Panc1 (cell line): ENCODE results near the gene ZMYM3. TPM values are rescaled to one million over a fixed set of nuclear protein-coding genes. Genes with fewer than 3 reads are reported as not detected.

Experiments
- ATAC-seq: fragments of 200-7000 bp; cut with Tn5 transposase; 2 replicates; pipeline ENCODE4 v1.9.1; 2020; ENCODE audit warnings: mild to moderate bottlenecking, moderate library complexity
- BruUV-seq: library from RNA; stranded (reverse); fragments of 400-500 nt; replicated peaks from 2 replicates; lab custom pipeline; 2021; lab: Mats Ljungman, UMichigan
- CTCF ChIA-PET: fragments of 300-600 bp; sonication (Branson Sonifier 250); formaldehyde crosslinking; loops from one replicate; lab custom pipeline; 2022; ENCODE audit warnings: antibody characterized with exemption; lab: Charles Lee
- POLR2A ChIA-PET: fragments of 300-600 bp; sonication (Branson Sonifier 250); formaldehyde crosslinking; loops from one replicate; lab custom pipeline; 2022; ENCODE audit warnings: antibody characterized with exemption; lab: Charles Lee
- DNase-seq: peaks from one replicate; pipeline ENCODE4 v3.0.0-alpha.2; 2010; ENCODE audit warnings: low read depth, low spot score
- H3K27ac ChIP-seq: 2 replicates; pipeline ENCODE4 v1.5.1; 2011; ENCODE audit warnings: mild to moderate bottlenecking, low read length, inconsistent platforms
- H3K27me3 ChIP-seq: fragments of 200-500 bp; sonication (Bioruptor generic); 2 replicates; pipeline ENCODE4 v1.6.0; 2014; ENCODE audit warnings: low read length, inconsistent platforms; ENCODE audit not compliant: control insufficient read depth, insufficient read depth
- H3K36me3 ChIP-seq: fragments of 200-500 bp; sonication (Bioruptor generic); 2 replicates; pipeline ENCODE4 v1.5.1; 2014; ENCODE audit warnings: inconsistent platforms, mild to moderate bottlenecking, low read length, moderate library complexity; ENCODE audit not compliant: control insufficient read depth, insufficient read depth
- H3K4me1 ChIP-seq: 2 replicates; pipeline ENCODE4 v1.5.1; 2011; ENCODE audit warnings: inconsistent platforms, mild to moderate bottlenecking, low read length, moderate library complexity; ENCODE audit not compliant: control insufficient read depth, insufficient read depth
- H3K4me3 ChIP-seq, 2 experiments: 2 replicates each; pipeline ENCODE4 v1.5.1; 2011 to 2012; ENCODE audit warnings: low read depth in 2 of 2, low read length in 2 of 2, mild to moderate bottlenecking in 2 of 2, inconsistent platforms in 1 of 2, moderate library complexity in 1 of 2
- H3K9me3 ChIP-seq: fragments of 200-500 bp; sonication (Bioruptor generic); 2 replicates; pipeline ENCODE4 v1.5.1; 2014; ENCODE audit warnings: low read depth, mild to moderate bottlenecking, inconsistent platforms, low read length, moderate library complexity; ENCODE audit not compliant: control insufficient read depth, insufficient read depth
- POLR2AphosphoS5 ChIP-seq: IDR thresholded peaks from 2 replicates; pipeline ENCODE4 v1.6.1; 2012; ENCODE audit warnings: mild to moderate bottlenecking, low read depth, low read length, moderate library complexity
- SIN3A ChIP-seq: IDR thresholded peaks from 2 replicates; pipeline ENCODE4 v1.6.1; 2012; ENCODE audit warnings: low read depth, mild to moderate bottlenecking, low read length, moderate library complexity, borderline replicate concordance; ENCODE audit not compliant: insufficient read depth
- TCF7L2 ChIP-seq: IDR thresholded peaks from 2 replicates; pipeline ENCODE4 v1.6.1; 2011; ENCODE audit warnings: mild to moderate bottlenecking, low read depth, low read length, inconsistent platforms
- in situ Hi-C: cut with HindIII; loops from 2 replicates; pipeline ENCODE4 v1.10.0; 2016; ENCODE audit warnings: low sequenced_read_pairs, low pct_unique_long_range_greater_than_20kb
- intact Hi-C: fragments of 100-400 bp; cut with micrococcal nuclease; formaldehyde crosslinking; loops from one replicate; pipeline ENCODE4 v1.10.0; 2022; ENCODE audit not compliant: unreplicated experiment
- total RNA-seq: library from RNA; stranded (reverse); gene quantifications from one replicate; pipeline ENCODE4 v1.2.1, GENCODE V29; 2021; ENCODE audit not compliant: unreplicated experiment
- TF ChIP-seq, protein P1 (sequence below), 2 experiments: IDR thresholded peaks; 2 replicates each; pipeline ENCODE4 v1.6.1; 2011 to 2012; ENCODE audit warnings: low read depth in 2 of 2, control low read depth in 1 of 2, low read length in 1 of 2, mild to moderate bottlenecking in 1 of 2, moderate library complexity in 1 of 2; ENCODE audit not compliant: insufficient read depth in 1 of 2
- TF ChIP-seq, protein P2 (sequence below): fragments of 450-650 bp; IDR thresholded peaks from 2 replicates; pipeline ENCODE4 v1.5.1; 2017; ENCODE audit warnings: mild to moderate bottlenecking

ZMYM3 gene
- total RNA-seq, 1 experiment from 2014 or later: 40.2 TPM

DNA sequence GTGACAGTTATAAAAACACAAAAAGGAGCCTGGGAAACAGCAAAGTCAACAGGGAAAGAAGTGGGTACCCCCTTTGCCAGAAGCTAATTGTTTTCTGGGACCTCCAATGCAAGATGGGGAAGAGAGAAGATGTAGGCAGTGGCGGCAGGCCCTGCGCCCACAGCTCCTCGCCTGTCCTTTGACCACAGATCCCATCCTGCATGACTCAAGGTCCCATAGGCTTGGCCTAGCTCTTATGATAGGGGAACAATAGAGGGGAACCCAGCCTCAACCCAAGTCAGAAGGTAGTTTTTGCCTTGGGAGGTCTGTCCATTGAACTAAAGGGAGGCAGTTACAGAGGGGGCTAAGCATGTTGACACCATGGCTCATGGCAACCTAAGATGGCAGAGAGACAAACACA, 14.2 kb downstream of the ZMYM3 start:
- Histone ChIP-seq H3K9me3 (no peaks in the 10 kb centered on the region), H3K4me1 (no peaks in the 10 kb centered on the region), H3K4me3 (no peak overlapping the region), H3K36me3 (no peaks in the 10 kb centered on the region; the same call in 1 of the 2 replicates), H3K27ac (no peak overlapping the region), H3K27me3 (no peaks in the 10 kb centered on the region)
- TSS peak; percentile 82 for BruUV-seq
- no peak for ATAC-seq
- ChIA-PET POLR2A (no interaction called here), CTCF (no interaction called here)
- intact Hi-C loops: no loop called here
- no peak for DNase-seq
- in situ Hi-C loops: no loop called here
- TF ChIP-seq POLR2AphosphoS5 (no peak), SIN3A (no peak), TCF7L2 (no peak)
- TF ChIP-seq, protein P1, sequence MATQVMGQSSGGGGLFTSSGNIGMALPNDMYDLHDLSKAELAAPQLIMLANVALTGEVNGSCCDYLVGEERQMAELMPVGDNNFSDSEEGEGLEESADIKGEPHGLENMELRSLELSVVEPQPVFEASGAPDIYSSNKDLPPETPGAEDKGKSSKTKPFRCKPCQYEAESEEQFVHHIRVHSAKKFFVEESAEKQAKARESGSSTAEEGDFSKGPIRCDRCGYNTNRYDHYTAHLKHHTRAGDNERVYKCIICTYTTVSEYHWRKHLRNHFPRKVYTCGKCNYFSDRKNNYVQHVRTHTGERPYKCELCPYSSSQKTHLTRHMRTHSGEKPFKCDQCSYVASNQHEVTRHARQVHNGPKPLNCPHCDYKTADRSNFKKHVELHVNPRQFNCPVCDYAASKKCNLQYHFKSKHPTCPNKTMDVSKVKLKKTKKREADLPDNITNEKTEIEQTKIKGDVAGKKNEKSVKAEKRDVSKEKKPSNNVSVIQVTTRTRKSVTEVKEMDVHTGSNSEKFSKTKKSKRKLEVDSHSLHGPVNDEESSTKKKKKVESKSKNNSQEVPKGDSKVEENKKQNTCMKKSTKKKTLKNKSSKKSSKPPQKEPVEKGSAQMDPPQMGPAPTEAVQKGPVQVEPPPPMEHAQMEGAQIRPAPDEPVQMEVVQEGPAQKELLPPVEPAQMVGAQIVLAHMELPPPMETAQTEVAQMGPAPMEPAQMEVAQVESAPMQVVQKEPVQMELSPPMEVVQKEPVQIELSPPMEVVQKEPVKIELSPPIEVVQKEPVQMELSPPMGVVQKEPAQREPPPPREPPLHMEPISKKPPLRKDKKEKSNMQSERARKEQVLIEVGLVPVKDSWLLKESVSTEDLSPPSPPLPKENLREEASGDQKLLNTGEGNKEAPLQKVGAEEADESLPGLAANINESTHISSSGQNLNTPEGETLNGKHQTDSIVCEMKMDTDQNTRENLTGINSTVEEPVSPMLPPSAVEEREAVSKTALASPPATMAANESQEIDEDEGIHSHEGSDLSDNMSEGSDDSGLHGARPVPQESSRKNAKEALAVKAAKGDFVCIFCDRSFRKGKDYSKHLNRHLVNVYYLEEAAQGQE (IDR thresholded peaks at IDR 0.05; ENCODE audit: insufficient read depth in 1 of 2, low read depth in 2 of 2, low read length in 1 of 2): no peak
- TF ChIP-seq, protein P2, sequence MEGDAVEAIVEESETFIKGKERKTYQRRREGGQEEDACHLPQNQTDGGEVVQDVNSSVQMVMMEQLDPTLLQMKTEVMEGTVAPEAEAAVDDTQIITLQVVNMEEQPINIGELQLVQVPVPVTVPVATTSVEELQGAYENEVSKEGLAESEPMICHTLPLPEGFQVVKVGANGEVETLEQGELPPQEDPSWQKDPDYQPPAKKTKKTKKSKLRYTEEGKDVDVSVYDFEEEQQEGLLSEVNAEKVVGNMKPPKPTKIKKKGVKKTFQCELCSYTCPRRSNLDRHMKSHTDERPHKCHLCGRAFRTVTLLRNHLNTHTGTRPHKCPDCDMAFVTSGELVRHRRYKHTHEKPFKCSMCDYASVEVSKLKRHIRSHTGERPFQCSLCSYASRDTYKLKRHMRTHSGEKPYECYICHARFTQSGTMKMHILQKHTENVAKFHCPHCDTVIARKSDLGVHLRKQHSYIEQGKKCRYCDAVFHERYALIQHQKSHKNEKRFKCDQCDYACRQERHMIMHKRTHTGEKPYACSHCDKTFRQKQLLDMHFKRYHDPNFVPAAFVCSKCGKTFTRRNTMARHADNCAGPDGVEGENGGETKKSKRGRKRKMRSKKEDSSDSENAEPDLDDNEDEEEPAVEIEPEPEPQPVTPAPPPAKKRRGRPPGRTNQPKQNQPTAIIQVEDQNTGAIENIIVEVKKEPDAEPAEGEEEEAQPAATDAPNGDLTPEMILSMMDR: no peak

DNA sequence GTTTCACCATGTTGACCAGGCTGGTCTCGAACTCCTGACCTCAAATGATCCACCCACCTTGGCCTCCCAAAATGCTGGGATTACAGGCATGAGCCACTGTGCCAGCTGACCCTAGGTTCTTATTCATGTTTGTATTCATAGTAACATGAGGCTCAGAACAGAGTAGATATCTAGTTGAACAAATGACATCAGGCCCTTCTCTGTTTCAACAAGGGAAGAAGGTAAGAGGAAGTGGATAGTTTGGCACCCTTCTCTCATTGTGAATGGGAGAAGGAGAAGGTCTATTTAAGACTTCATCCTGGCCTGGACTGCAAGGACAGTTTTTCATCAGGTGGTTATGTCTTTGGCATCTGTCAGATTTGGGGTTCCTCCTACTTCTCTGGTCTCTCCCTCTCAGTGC, 17.1 kb downstream of the ZMYM3 start:
- H3K4me1 ChIP-seq: no peaks in the 10 kb centered on the region
- ChIA-PET CTCF (no interaction called here), POLR2A (no interaction called here)
- no peak for ATAC-seq
- TF ChIP-seq TCF7L2: no peak
- TF ChIP-seq, protein P1 (IDR thresholded peaks at IDR 0.05; ENCODE audit: insufficient read depth in 1 of 2, low read depth in 2 of 2, low read length in 1 of 2): no peak
- TF ChIP-seq SIN3A: no peak
- TF ChIP-seq, protein P2: no peak
- TF ChIP-seq POLR2AphosphoS5: no peak
- H3K27me3 ChIP-seq: no peaks in the 10 kb centered on the region
- intact Hi-C loops: no loop called here
- no peak overlapping the region for H3K4me3 ChIP-seq
- no TSS peak for BruUV-seq
- no peaks in the 10 kb centered on the region for H3K9me3 ChIP-seq
- H3K36me3 ChIP-seq: no peaks in the 10 kb centered on the region
- DNase-seq: no peak
- in situ Hi-C loops: no loop called here
- H3K27ac ChIP-seq: no peak overlapping the region
